H1 (cell line): ENCODE measurements around the gene RALGDS. TPM values are rescaled to one million over a fixed set of nuclear protein-coding genes. Genes with fewer than 3 reads are reported as not detected.

Experiments
- CTCF ChIA-PET: fragments of 300-600 bp; sonication (Branson Sonifier 250); formaldehyde crosslinking; loops from one replicate; lab custom pipeline; 2021; ENCODE audit not compliant: partially characterized antibody; lab: Charles Lee
- POLR2A ChIA-PET: fragments of 300-600 bp; sonication (Branson Sonifier 250); formaldehyde crosslinking; loops from one replicate; lab custom pipeline; 2021; ENCODE audit warnings: inconsistent platforms; ENCODE audit not compliant: partially characterized antibody; lab: Charles Lee
- DNase-seq, 2 experiments: peaks; one replicate each; pipeline versions ENCODE4 v3.0.0 to v3.0.0-alpha.2; 2010 to 2022; ENCODE audit warnings: low spot score in 2 of 2, low read depth in 1 of 2, mixed read lengths in 1 of 2
- FAIRE-seq: peaks from 2 replicates; lab custom pipeline; 2011; peaks lifted over from hg19 to GRCh38; lab: Jason Lieb, UNC
- H2AFZ ChIP-seq: 2 replicates; pipeline ENCODE4 v1.8.1; 2012; ENCODE audit warnings: low read length, inconsistent platforms
- H2AK5ac ChIP-seq: 2 replicates; pipeline ENCODE4 v1.6.1; 2013; ENCODE audit warnings: low read depth, low read length
- H2BK120ac ChIP-seq: replicated peaks from 2 replicates; pipeline ENCODE3; 2013; ENCODE audit warnings: low read depth, low read length, inconsistent platforms
- H2BK12ac ChIP-seq: 2 replicates; pipeline ENCODE4 v1.6.1; 2013; ENCODE audit warnings: low read depth, low read length
- H2BK15ac ChIP-seq: 2 replicates; pipeline ENCODE4 v1.6.1; 2013; ENCODE audit warnings: low read length
- H2BK20ac ChIP-seq: 2 replicates; pipeline ENCODE4 v1.6.1; 2013; ENCODE audit warnings: low read length
- H2BK5ac ChIP-seq: 2 replicates; pipeline ENCODE4 v1.6.1; 2013; ENCODE audit warnings: low read depth, low read length
- H3K14ac ChIP-seq: 2 replicates; pipeline ENCODE4 v1.6.1; 2013; ENCODE audit warnings: inconsistent platforms; ENCODE audit not compliant: insufficient read length
- H3K18ac ChIP-seq: 2 replicates; pipeline ENCODE4 v1.6.1; 2013; ENCODE audit warnings: low read length; ENCODE audit errors: extremely low read depth
- H3K23ac ChIP-seq: 2 replicates; pipeline ENCODE4 v1.6.1; 2013; ENCODE audit warnings: inconsistent platforms; ENCODE audit not compliant: insufficient read length
- H3K23me2 ChIP-seq: 2 replicates; pipeline ENCODE4 v1.6.1; 2013; ENCODE audit warnings: low read depth, low read length
- H3K27ac ChIP-seq: 2 replicates; pipeline ENCODE4 v1.6.1; 2011; ENCODE audit warnings: low read depth, low read length, inconsistent platforms
- H3K27me3 ChIP-seq, 4 experiments: replicated peaks in 1 of 4; 1 replicate in 1 of 4; 2 replicates in 3 of 4; pipeline versions ENCODE4 v1.6.1 to v1.8.1; 2011 to 2013; ENCODE audit warnings: low read length in 3 of 4, mild to moderate bottlenecking in 3 of 4, inconsistent platforms in 2 of 4, mixed read lengths in 2 of 4, moderate library complexity in 1 of 4; ENCODE audit not compliant: control insufficient read depth in 3 of 4, insufficient read depth in 3 of 4; ENCODE audit errors: extremely low read depth in 1 of 4
- H3K36me3 ChIP-seq, 4 experiments: 2 replicates each; pipeline versions ENCODE4 v1.6.1 to v1.8.1; 2011 to 2013; ENCODE audit warnings: mild to moderate bottlenecking in 4 of 4, low read length in 3 of 4, moderate library complexity in 2 of 4, control low read depth in 1 of 4, inconsistent platforms in 1 of 4; ENCODE audit not compliant: insufficient read depth in 4 of 4, control insufficient read depth in 2 of 4
- H3K4ac ChIP-seq: replicated peaks from 2 replicates; pipeline ENCODE3; 2013; ENCODE audit warnings: low read length, low read depth, mixed read lengths, inconsistent platforms; ENCODE audit not compliant: insufficient read length
- H3K4me1 ChIP-seq, 4 experiments: replicated peaks in 1 of 4; 1 replicate in 1 of 4; 2 replicates in 3 of 4; pipeline versions ENCODE4 v1.6.1 to v1.8.1; 2011 to 2013; ENCODE audit warnings: low read length in 3 of 4, inconsistent platforms in 2 of 4, mixed read lengths in 1 of 4; ENCODE audit not compliant: insufficient read depth in 4 of 4, control insufficient read depth in 3 of 4
- H3K4me2 ChIP-seq, 2 experiments: 2 replicates each; pipeline versions ENCODE4 v1.6.1 to v1.8.1; 2011 to 2013; ENCODE audit warnings: low read depth in 2 of 2, low read length in 2 of 2, control low read depth in 1 of 2, inconsistent platforms in 1 of 2, mild to moderate bottlenecking in 1 of 2; ENCODE audit not compliant: insufficient read depth in 1 of 2
- H3K4me3 ChIP-seq, 4 experiments: fragments of 200-600, 300-600 bp in 1 of 4; sonication (generic), shearing (Covaris generic), sonication (Bioruptor Twin) in 1 of 4; 2 replicates each; pipeline versions ENCODE4 v1.5.1 to v1.8.1; 2011 to 2016; ENCODE audit warnings: low read length in 4 of 4, low read depth in 3 of 4, control low read depth in 2 of 4, inconsistent platforms in 2 of 4, mild to moderate bottlenecking in 2 of 4, mixed read lengths in 1 of 4, moderate library complexity in 1 of 4; ENCODE audit not compliant: insufficient read depth in 2 of 4; ENCODE audit errors: extremely low read depth in 1 of 4
- H3K56ac ChIP-seq: replicated peaks from 2 replicates; pipeline ENCODE3; 2013; ENCODE audit warnings: low read depth, mild to moderate bottlenecking, mixed read lengths, low read length, inconsistent platforms; ENCODE audit not compliant: insufficient read length
- H3K79me1 ChIP-seq: 2 replicates; pipeline ENCODE4 v1.6.1; 2013; ENCODE audit warnings: low read depth, low read length, control low read depth
- H3K79me2 ChIP-seq, 2 experiments: 2 replicates each; pipeline versions ENCODE4 v1.6.1 to v1.8.1; 2012 to 2013; ENCODE audit warnings: low read length in 2 of 2, mild to moderate bottlenecking in 2 of 2, inconsistent platforms in 1 of 2; ENCODE audit not compliant: insufficient read depth in 2 of 2, control insufficient read depth in 1 of 2
- H3K9ac ChIP-seq, 4 experiments: replicated peaks in 1 of 4; 1 replicate in 1 of 4; 2 replicates in 3 of 4; pipeline versions ENCODE4 v1.6.1 to v1.8.1; 2011 to 2013; ENCODE audit warnings: low read depth in 3 of 4, low read length in 3 of 4, control low read depth in 2 of 4, mild to moderate bottlenecking in 2 of 4, moderate library complexity in 2 of 4, inconsistent platforms in 1 of 4; ENCODE audit errors: extremely low read depth in 1 of 4
- H3K9me3 ChIP-seq, 2 experiments: 2 replicates each; pipeline versions ENCODE4 v1.6.1 to v1.8.1; 2012 to 2013; ENCODE audit warnings: mild to moderate bottlenecking in 2 of 2, moderate library complexity in 2 of 2, control low read depth in 1 of 2, inconsistent platforms in 1 of 2, low read depth in 1 of 2, low read length in 1 of 2, mixed read lengths in 1 of 2; ENCODE audit not compliant: insufficient read depth in 2 of 2
- H4K20me1 ChIP-seq, 2 experiments: replicated peaks in 1 of 2; 2 replicates each; pipeline versions ENCODE3 to v1.8.1; 2011 to 2013; ENCODE audit warnings: inconsistent platforms in 2 of 2, low read length in 2 of 2, mild to moderate bottlenecking in 1 of 2; ENCODE audit not compliant: insufficient read depth in 2 of 2, control insufficient read depth in 1 of 2
- H4K5ac ChIP-seq: 2 replicates; pipeline ENCODE4 v1.6.1; 2013; ENCODE audit warnings: low read length, low read depth, mixed read lengths, inconsistent platforms; ENCODE audit not compliant: insufficient read length
- H4K8ac ChIP-seq: 2 replicates; pipeline ENCODE4 v1.8.0; 2013; ENCODE audit warnings: mild to moderate bottlenecking, moderate library complexity, low read length, inconsistent platforms; ENCODE audit not compliant: insufficient read depth; ENCODE audit errors: extremely low read depth
- H4K91ac ChIP-seq: replicated peaks from 2 replicates; pipeline ENCODE3; 2013; ENCODE audit warnings: low read length, mixed read lengths, inconsistent platforms; ENCODE audit not compliant: insufficient read length
- KDM4A ChIP-seq: IDR thresholded peaks from one replicate; pipeline ENCODE4 v1.7.1; 2012; ENCODE audit warnings: low read depth, mild to moderate bottlenecking, moderate library complexity, low read length, inconsistent platforms; ENCODE audit not compliant: severe bottlenecking
- WGBS, 2 experiments: shearing (Covaris generic) in 1 of 2; methylation state at CpG; one replicate each; pipeline versions ENCODE4 v1.1.6 to v1.1.7; 2013 to 2015; ENCODE audit warnings: low lambda C conversion rate in 2 of 2, mixed read lengths in 2 of 2, inconsistent platforms in 1 of 2, low coverage in 1 of 2, missing lambda C conversion rate in 1 of 2; ENCODE audit not compliant: insufficient replicate concordance in 2 of 2, insufficient coverage in 1 of 2, insufficient read length in 1 of 2; ENCODE audit errors: extremely low coverage in 1 of 2, missing lambda C conversion rate in 1 of 2; 5-methylcytosine and 5-hydroxymethylcytosine counted together
- polyA plus RNA-seq, 7 experiments: library from polyadenylated mRNA; depleted of rRNA in 3 of 7; stranded (reverse) in 5 of 7; unstranded in 2 of 7; fragments of >200 nt in 5 of 7; fragments of 200-250 nt in 2 of 7; gene quantifications; 1 replicate in 5 of 7; 2 replicates in 1 of 7; 4 replicates in 1 of 7; pipeline versions ENCODE4 v1.2.1 to v1.2.3, GENCODE V29; 2011 to 2013; ENCODE audit warnings: missing spikeins in 2 of 7, mixed read lengths in 2 of 7
- total RNA-seq: library from RNA; stranded (reverse); fragmentation: NEBNext Ultra II Directional; extraction: Animal tissue kit (Norgen Biotek cat#: 25700); gene quantifications from 2 replicates; pipeline ENCODE4 v1.2.1, GENCODE V29; 2021
- TF ChIP-seq, protein P1 (sequence below): IDR thresholded peaks from 2 replicates; pipeline ENCODE4 v1.6.1; 2011; ENCODE audit warnings: low read length, improper control_type of control experiment
- TF ChIP-seq, protein P2 (sequence below): IDR thresholded peaks from 2 replicates; pipeline ENCODE4 v1.6.1; 2012; ENCODE audit warnings: low read length, inconsistent platforms

Gene RALGDS
- total and polyA plus RNA-seq, 2 of the 8 experiments (the other 6 are each of a cell fraction or from before 2014, with no cell fraction given), result 14.5 to 25.5 TPM

DNA sequence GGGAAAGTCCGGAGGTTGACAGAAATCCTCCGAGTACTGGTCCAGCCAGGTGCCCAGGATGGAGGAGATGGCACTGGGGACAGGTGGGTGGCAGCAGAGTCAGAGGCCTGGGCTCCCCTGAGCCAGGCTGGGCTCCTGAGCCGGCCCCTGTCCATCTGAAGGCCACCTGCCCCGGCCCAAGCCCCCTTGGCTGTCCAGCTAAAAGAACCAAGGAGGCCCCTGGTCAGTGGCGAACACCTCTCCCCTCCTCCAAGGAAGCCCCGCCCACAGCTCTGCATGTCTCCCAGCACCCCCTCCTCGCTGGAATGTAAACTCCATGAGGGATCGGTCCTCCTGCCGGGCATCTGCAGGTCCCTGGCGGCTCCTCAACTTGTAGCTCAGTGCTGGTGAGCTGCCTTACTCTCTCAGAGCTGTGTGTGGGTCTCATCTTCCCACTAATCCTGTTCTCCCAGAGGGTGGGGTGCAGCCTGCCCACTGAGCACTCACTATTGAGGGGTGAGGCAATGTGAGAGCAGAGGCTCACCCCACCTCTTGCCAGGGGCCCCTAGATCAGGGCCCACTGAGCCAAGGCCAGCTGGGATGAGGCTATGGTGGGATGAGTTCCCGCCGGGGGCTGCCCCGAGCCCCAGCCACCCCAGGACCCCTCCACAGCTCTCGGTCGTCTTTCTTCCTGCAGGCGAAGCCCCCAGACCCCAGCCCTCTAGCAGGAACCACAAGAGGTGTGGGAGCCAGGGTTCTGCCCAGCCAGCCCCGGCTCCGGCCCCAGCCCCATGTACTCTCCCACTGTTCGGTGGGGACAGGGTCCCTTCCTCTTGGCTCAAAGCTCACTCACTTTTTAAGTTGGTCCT is 12.0 kb downstream of the RALGDS start:
- no peak overlapping the region for H3K4me3 ChIP-seq
- H3K56ac ChIP-seq, result no peak overlapping the region
- no peak overlapping the region for H2BK15ac ChIP-seq
- H4K5ac ChIP-seq, result no peak overlapping the region
- no peak overlapping the region for H2BK12ac ChIP-seq
- no peak overlapping the region for H3K23ac ChIP-seq
- no peaks in the 10 kb centered on the region for H3K23me2 ChIP-seq
- no peak overlapping the region for H3K9ac ChIP-seq
- no peaks in the 10 kb centered on the region for H3K79me1 ChIP-seq
- no peak overlapping the region for H3K4me2 ChIP-seq
- H3K4ac ChIP-seq, result no peak overlapping the region
- no peak overlapping the region for H2AK5ac ChIP-seq
- H4K91ac ChIP-seq, result no peak overlapping the region
- H2AFZ ChIP-seq, result no peak overlapping the region
- peaks cover 0 to 9% (median 3%) of the 10 kb centered on the region in 4 experiments; a peak in 3 of 7 replicates for H3K4me1 ChIP-seq
- H3K9me3 ChIP-seq, result no peaks in the 10 kb centered on the region
- CTCF ChIA-PET, result interaction anchor here (0.6 to 19.3 kb wide), 9 partner anchors 9 to 78 kb away, joined by 3 to 337 read pairs (median 5); no protein-coding TSS in a partner anchor
- DNase-seq (no peak), FAIRE-seq (no peak)
- H3K36me3 ChIP-seq, result peaks cover 2 to 7% (median 5%) of the 10 kb centered on the region in 4 experiments; a peak in 5 of 8 replicates
- POLR2A ChIA-PET, result interaction anchor here (0.8 kb wide), 1 partner anchor 78 kb away, joined by 3 read pairs; the partner anchor contains the start of gene GTF3C5
- no peak overlapping the region for H3K14ac ChIP-seq
- no peak overlapping the region for H2BK120ac ChIP-seq
- no peak overlapping the region for H2BK20ac ChIP-seq
- no peak overlapping the region for H4K8ac ChIP-seq
- H4K20me1 ChIP-seq, result peaks cover 5 to 19% of the 10 kb centered on the region in 2 experiments
- H3K27ac ChIP-seq, result no peak overlapping the region
- no peak overlapping the region for H2BK5ac ChIP-seq
- no peaks in the 10 kb centered on the region; a peak in 1 of 7 replicates for H3K27me3 ChIP-seq
- no peak overlapping the region for H3K18ac ChIP-seq
- WGBS, 2 experiments, result 97% methylated on average over 19 of the region's 19 CpGs; no CpG with 5 or more reads in 1 of the 2 experiments
- no peaks in the 10 kb centered on the region for H3K79me2 ChIP-seq
- TF ChIP-seq, protein P1, sequence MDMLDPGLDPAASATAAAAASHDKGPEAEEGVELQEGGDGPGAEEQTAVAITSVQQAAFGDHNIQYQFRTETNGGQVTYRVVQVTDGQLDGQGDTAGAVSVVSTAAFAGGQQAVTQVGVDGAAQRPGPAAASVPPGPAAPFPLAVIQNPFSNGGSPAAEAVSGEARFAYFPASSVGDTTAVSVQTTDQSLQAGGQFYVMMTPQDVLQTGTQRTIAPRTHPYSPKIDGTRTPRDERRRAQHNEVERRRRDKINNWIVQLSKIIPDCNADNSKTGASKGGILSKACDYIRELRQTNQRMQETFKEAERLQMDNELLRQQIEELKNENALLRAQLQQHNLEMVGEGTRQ, result no peak
- TF ChIP-seq KDM4A, result no peak
- TF ChIP-seq, protein P2, sequence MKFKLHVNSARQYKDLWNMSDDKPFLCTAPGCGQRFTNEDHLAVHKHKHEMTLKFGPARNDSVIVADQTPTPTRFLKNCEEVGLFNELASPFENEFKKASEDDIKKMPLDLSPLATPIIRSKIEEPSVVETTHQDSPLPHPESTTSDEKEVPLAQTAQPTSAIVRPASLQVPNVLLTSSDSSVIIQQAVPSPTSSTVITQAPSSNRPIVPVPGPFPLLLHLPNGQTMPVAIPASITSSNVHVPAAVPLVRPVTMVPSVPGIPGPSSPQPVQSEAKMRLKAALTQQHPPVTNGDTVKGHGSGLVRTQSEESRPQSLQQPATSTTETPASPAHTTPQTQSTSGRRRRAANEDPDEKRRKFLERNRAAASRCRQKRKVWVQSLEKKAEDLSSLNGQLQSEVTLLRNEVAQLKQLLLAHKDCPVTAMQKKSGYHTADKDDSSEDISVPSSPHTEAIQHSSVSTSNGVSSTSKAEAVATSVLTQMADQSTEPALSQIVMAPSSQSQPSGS, result no peak
